Lower leg skin (tissue), 3 donors: Measurements from ENCODE around the gene IDH3G.

Experiments used
- CTCF ChIP-seq, 3 donors: fragments of 450-650 bp; IDR thresholded peaks; one replicate each; pipeline ENCODE4 v1.5.1; 2016; ENCODE audit warnings: antibody characterized with exemption in 3 of 3, mild to moderate bottlenecking in 3 of 3, moderate library complexity in 2 of 3
- POLR2A ChIP-seq, 2 donors: fragments of 450-650 bp; IDR thresholded peaks; one replicate each; pipeline ENCODE4 v1.6.1; 2016 to 2017; ENCODE audit warnings: antibody characterized with exemption in 2 of 2, mild to moderate bottlenecking in 1 of 2, moderate library complexity in 1 of 2

- TF ChIP-seq CTCF (IDR thresholded peaks at IDR 0.05) (no peak), POLR2A (IDR thresholded peaks at IDR 0.05) (no peak)
Observed at GRCh38 chrX:153736071-153736820, 57.9 kb downstream of the IDH3G start.
